ENCODE results near the gene REEP1.
A peak's percentile ranks its signal among the peaks of the same experiment; 100 is the strongest.

The REEP1 gene

DNA sequence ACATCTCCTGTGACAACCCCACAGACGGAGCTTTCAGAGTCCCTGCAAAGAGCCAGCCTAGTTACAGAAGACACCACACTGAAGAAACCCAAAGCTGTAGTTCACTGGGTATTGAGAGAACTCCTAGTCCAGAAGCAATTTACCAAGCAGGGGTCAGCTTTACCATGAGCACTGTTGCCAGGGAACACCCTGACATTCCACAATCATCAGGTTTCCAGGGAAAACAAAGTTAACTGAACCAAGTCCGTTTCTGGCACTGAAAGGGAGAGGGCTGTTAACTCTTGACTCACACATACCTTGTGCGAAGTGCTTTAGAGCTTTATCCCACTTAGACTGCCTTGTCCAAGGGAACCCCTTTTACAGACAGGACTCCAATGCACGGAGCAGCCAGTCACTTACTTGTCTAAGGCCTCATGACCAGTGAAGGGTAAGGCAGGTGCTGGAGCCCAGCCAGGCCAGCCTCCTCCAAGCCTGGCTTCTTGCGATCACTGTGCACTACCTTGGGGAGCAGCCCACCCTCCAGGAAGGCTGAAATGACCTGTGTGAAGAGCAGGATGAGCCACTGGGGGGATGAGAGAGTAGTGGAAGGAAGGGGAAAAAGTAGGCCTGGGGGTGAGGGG is 53.9 kb downstream of the REEP1 start (continued):
- TF ChIP-seq, protein P1, sequence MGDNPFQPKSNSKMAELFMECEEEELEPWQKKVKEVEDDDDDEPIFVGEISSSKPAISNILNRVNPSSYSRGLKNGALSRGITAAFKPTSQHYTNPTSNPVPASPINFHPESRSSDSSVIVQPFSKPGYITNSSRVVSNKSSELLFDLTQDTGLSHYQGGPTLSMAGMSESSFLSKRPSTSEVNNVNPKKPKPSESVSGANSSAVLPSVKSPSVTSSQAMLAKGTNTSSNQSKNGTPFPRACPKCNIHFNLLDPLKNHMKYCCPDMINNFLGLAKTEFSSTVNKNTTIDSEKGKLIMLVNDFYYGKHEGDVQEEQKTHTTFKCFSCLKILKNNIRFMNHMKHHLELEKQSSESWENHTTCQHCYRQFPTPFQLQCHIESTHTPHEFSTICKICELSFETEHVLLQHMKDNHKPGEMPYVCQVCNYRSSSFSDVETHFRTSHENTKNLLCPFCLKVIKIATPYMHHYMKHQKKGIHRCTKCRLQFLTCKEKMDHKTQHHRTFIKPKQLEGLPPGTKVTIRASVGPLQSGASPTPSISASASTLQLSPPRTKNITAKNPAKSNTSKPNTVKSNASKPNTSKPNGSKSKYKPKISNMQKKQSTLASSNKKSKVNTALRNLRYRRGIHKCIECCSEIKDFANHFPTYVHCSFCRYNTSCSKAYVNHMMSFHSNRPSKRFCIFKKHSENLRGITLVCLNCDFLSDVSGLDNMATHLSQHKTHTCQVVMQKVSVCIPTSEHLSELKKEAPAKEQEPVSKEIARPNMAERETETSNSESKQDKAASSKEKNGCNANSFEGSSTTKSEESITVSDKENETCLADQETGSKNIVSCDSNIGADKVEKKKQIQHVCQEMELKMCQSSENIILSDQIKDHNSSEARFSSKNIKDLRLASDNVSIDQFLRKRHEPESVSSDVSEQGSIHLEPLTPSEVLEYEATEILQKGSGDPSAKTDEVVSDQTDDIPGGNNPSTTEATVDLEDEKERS (tag by site-specific recombination; IDR thresholded peaks at IDR 0.05): no peak
- TF ChIP-seq ZBTB17 (tag by site-specific recombination; IDR thresholded peaks at IDR 0.05) (no peak), ZNF174 (tag by site-specific recombination; IDR thresholded peaks at IDR 0.05) (no peak), ZNF175 (tag by site-specific recombination; IDR thresholded peaks at IDR 0.05) (no peak), ZXDB (tag by site-specific recombination; IDR thresholded peaks at IDR 0.05) (no peak), KLF10 (tag by site-specific recombination; IDR thresholded peaks at IDR 0.05) (no peak), ZNF140 (tag by site-specific recombination; IDR thresholded peaks at IDR 0.05) (no peak), YY2 (tag by site-specific recombination; IDR thresholded peaks at IDR 0.05) (no peak)
- TF ChIP-seq, protein P2, sequence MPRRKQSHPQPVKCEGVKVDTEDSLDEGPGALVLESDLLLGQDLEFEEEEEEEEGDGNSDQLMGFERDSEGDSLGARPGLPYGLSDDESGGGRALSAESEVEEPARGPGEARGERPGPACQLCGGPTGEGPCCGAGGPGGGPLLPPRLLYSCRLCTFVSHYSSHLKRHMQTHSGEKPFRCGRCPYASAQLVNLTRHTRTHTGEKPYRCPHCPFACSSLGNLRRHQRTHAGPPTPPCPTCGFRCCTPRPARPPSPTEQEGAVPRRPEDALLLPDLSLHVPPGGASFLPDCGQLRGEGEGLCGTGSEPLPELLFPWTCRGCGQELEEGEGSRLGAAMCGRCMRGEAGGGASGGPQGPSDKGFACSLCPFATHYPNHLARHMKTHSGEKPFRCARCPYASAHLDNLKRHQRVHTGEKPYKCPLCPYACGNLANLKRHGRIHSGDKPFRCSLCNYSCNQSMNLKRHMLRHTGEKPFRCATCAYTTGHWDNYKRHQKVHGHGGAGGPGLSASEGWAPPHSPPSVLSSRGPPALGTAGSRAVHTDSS (tag by site-specific recombination; IDR thresholded peaks at IDR 0.05): no peak

DNA sequence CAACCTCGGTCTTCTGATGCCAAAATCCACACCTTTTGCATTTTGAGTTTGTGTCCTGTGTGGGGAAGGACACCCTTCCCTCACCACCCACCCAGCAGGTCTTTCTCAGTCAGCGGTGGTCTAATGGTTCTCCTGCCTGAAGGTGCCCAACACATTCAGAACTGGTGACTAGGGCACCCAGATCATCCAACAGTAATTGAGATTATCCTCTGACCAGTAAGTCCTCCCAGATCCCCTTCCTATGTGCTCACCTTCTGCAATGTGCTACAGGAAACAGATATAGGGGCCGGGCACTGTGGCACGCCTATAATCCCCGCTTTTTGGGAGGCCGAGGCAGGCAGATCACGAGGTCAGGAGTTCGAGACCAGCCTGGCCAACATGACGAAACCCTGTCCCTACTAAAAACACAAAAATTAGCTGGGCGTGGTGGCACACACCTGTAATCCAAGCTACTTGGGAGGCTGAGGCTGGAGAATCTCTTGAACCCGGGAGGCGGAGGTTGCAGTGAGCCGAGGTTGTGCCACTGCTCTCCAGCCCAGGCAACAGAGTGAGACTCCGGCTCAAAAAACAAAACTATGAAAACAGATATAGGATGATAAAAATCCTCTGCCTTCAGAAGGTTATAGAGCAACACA is 56.2 kb downstream of the REEP1 start:
- no peaks in the 10 kb centered on the region for H3K9me3 ChIP-seq (ENCODE audit: control insufficient read depth, insufficient read depth, low read depth, low read length)
- CTCF ChIA-PET: no interaction called here
- no peaks in the 10 kb centered on the region for H3K4me1 ChIP-seq (ENCODE audit: control insufficient read depth, insufficient read depth, low read length)
- POLR2A ChIA-PET: no interaction called here
- TF ChIP-seq, protein P3, sequence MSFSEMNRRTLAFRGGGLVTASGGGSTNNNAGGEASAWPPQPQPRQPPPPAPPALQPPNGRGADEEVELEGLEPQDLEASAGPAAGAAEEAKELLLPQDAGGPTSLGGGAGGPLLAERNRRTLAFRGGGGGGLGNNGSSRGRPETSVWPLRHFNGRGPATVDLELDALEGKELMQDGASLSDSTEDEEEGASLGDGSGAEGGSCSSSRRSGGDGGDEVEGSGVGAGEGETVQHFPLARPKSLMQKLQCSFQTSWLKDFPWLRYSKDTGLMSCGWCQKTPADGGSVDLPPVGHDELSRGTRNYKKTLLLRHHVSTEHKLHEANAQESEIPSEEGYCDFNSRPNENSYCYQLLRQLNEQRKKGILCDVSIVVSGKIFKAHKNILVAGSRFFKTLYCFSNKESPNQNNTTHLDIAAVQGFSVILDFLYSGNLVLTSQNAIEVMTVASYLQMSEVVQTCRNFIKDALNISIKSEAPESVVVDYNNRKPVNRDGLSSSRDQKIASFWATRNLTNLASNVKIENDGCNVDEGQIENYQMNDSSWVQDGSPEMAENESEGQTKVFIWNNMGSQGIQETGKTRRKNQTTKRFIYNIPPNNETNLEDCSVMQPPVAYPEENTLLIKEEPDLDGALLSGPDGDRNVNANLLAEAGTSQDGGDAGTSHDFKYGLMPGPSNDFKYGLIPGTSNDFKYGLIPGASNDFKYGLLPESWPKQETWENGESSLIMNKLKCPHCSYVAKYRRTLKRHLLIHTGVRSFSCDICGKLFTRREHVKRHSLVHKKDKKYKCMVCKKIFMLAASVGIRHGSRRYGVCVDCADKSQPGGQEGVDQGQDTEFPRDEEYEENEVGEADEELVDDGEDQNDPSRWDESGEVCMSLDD (tag by site-specific recombination; IDR thresholded peaks at IDR 0.05): no peak
- TF ChIP-seq ZNF16 (tag by site-specific recombination; IDR thresholded peaks at IDR 0.05; ENCODE audit: low read depth) (no peak), TCF7L2 (IDR thresholded peaks at IDR 0.05; ENCODE audit: borderline replicate concordance, low read depth, low read length) (no peak)
- H3K27ac ChIP-seq (ENCODE audit: extremely low read depth, low read depth, low read length): no peak overlapping the region
- H3K4me3 ChIP-seq (ENCODE audit: low read depth, low read length): no peak overlapping the region
- no peaks in the 10 kb centered on the region for H3K36me3 ChIP-seq (ENCODE audit: control insufficient read depth in 2 of 2, insufficient read depth in 1 of 2, low read length in 2 of 2)

DNA sequence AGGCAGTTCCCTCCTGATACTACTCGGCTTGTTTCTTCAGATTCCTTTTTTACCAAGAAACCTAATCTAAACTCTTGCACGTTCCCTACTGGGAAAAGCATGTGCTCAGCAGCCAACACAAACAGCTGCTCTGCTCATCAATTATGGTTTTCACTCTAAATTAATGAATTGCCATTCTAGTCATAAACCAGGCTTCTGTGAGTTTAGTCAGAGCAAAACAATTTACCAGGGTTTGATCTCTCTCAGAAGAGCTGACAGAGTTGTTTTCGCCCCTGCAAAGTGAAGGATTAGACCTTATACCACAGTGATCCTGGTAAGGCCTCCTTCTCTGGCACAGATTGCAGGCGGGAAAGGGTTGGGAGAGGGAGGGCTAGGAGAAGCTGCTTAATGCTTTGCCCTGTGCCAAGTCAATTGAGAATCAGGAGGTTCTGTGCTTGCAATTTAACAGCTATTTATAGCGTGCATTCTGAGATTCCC is 57.2 kb downstream of the REEP1 start:
- Histone ChIP-seq H3K36me3 (ENCODE audit: control insufficient read depth in 2 of 2, insufficient read depth in 1 of 2, low read length in 2 of 2) (no peaks in the 10 kb centered on the region), H3K4me1 (ENCODE audit: control insufficient read depth, insufficient read depth, low read length) (no peaks in the 10 kb centered on the region), H3K9me3 (ENCODE audit: control insufficient read depth, insufficient read depth, low read depth, low read length) (no peaks in the 10 kb centered on the region), H3K4me3 (ENCODE audit: low read depth, low read length) (no peak overlapping the region), H3K27ac (ENCODE audit: extremely low read depth, low read depth, low read length) (no peak overlapping the region)
- TF ChIP-seq, protein P4, sequence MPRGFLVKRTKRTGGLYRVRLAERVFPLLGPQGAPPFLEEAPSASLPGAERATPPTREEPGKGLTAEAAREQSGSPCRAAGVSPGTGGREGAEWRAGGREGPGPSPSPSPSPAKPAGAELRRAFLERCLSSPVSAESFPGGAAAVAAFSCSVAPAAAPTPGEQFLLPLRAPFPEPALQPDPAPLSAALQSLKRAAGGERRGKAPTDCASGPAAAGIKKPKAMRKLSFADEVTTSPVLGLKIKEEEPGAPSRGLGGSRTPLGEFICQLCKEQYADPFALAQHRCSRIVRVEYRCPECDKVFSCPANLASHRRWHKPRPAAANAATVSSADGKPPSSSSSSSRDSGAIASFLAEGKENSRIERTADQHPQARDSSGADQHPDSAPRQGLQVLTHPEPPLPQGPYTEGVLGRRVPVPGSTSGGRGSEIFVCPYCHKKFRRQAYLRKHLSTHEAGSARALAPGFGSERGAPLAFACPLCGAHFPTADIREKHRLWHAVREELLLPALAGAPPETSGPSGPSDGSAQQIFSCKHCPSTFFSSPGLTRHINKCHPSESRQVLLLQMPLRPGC (tag by site-specific recombination; IDR thresholded peaks at IDR 0.05): no peak
- TF ChIP-seq, protein P5, sequence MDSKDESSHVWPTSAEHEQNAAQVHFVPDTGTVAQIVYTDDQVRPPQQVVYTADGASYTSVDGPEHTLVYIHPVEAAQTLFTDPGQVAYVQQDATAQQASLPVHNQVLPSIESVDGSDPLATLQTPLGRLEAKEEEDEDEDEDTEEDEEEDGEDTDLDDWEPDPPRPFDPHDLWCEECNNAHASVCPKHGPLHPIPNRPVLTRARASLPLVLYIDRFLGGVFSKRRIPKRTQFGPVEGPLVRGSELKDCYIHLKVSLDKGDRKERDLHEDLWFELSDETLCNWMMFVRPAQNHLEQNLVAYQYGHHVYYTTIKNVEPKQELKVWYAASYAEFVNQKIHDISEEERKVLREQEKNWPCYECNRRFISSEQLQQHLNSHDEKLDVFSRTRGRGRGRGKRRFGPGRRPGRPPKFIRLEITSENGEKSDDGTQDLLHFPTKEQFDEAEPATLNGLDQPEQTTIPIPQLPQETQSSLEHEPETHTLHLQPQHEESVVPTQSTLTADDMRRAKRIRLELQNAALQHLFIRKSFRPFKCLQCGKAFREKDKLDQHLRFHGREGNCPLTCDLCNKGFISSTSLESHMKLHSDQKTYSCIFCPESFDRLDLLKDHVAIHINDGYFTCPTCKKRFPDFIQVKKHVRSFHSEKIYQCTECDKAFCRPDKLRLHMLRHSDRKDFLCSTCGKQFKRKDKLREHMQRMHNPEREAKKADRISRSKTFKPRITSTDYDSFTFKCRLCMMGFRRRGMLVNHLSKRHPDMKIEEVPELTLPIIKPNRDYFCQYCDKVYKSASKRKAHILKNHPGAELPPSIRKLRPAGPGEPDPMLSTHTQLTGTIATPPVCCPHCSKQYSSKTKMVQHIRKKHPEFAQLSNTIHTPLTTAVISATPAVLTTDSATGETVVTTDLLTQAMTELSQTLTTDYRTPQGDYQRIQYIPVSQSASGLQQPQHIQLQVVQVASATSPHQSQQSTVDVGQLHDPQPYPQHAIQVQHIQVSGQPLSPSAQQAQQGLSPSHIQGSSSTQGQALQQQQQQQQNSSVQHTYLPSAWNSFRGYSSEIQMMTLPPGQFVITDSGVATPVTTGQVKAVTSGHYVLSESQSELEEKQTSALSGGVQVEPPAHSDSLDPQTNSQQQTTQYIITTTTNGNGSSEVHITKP (tag by site-specific recombination; IDR thresholded peaks at IDR 0.05): 0 out of 2 replicates have a peak, but pooled peaks have one; percentile 47
- 0 out of 2 replicates have a peak, but pooled peaks have one; percentile 10 for TF ChIP-seq OSR2 (tag by site-specific recombination; IDR thresholded peaks at IDR 0.05)
- ChIA-PET POLR2A (no interaction called here), CTCF (no interaction called here)

All from HEK293 (cell line).